Measurements from ENCODE around the gene MYO1F.

Gene MYO1F

DNA sequence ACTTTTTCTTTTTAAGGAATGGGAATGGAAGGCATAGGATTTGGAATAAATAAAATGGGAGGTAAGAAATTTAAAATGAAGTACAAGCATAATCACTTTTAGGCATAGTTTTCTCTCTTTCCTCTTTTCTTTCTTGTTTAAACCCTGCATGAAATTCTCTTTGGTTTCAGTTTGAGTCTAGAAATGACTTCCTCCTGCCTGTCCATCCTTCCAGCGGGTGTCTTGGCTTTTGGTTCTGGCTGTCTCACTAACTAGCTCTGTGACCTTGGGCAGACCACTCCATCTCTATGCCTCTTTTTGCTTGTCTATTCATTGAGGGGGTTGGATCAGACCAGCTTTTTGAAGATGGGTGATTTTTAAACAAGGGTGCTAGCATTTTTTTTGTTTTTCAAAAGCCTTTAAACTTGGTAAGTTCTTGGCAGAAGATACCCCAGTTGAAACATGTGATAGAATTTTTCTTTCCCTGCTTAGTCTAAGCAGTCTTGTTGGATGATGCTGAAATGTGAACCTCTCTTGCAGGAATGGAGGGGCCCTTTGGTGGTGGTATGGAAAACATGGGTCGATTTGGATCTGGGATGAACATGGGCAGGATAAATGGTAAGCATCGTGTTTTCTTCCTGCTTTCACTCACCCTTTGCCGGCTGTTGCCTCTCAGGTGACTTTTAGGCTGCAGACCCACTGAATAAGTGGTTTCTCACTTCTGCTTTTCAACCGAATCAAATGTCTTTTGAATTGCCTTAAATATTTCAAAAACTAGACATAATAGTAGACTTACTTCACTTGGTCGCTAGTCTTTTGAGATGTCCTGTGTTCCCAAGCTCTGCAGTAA is 103.4 kb downstream of the MYO1F start:
- no peak overlapping the region for H3K4me3 ChIP-seq (replicated peaks in 1 of 2; ENCODE audit: low read depth in 2 of 2, low read length in 2 of 2)
- TF ChIP-seq, protein P1, sequence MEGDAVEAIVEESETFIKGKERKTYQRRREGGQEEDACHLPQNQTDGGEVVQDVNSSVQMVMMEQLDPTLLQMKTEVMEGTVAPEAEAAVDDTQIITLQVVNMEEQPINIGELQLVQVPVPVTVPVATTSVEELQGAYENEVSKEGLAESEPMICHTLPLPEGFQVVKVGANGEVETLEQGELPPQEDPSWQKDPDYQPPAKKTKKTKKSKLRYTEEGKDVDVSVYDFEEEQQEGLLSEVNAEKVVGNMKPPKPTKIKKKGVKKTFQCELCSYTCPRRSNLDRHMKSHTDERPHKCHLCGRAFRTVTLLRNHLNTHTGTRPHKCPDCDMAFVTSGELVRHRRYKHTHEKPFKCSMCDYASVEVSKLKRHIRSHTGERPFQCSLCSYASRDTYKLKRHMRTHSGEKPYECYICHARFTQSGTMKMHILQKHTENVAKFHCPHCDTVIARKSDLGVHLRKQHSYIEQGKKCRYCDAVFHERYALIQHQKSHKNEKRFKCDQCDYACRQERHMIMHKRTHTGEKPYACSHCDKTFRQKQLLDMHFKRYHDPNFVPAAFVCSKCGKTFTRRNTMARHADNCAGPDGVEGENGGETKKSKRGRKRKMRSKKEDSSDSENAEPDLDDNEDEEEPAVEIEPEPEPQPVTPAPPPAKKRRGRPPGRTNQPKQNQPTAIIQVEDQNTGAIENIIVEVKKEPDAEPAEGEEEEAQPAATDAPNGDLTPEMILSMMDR (IDR thresholded peaks at IDR 0.05; ENCODE audit: low read depth, low read length), result no peak
- DNase-seq (ENCODE audit: low read depth in 2 of 2), result no peak
